Stimulated activated naive CD4-positive, alpha-beta T cell treated with Interleukin-2 at 50 U/mL for 16 hours (primary cell): ENCODE results near the gene EZR.

Experiments used
- DNase-seq: peaks from one replicate; lab custom pipeline; 2025; lab: John Stamatoyannopoulos, UW

The EZR gene

DNA sequence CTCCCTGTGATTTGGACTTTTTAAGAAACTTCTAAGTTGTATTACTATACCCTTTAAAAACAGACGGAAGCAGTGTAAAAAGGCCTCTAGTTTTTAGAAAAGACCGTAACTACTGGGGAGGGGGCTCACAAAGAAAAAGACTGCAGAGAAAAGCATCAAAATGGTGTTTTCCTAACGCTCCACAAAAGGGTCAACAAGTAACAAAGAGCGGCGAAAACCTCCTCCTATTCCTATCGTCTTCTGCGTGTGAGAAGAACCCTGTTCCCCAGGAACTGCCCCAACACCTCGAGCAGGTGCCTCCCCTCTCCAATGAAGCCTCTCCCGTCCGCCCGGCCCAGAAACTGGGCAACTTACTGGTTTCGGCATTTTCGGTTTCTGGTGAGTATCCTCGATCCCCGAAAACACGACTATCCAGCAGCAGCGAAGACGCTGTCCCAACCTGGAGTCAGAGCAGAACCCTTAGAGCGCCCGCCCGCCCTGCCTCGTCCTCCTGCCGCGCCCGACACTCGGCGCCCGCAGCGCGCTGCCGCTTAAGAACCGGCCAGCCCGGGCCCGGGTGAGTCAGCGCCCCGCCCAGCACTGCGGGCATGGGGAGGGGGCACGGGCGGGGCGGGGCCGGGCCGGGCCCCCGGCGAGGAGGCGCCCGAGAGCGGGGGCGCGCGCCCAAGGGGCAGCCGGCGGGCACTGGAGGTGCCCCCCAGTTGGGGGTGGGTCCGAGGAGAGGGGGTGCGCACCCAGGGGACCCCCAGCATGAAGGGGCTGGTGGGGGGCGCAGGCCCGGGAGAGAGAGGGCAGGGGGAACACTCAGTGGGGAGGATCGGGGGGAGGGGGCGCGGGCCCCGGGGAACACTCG is 1.2 kb downstream of the EZR start:
- peak; percentile 76 for DNase-seq

DNA sequence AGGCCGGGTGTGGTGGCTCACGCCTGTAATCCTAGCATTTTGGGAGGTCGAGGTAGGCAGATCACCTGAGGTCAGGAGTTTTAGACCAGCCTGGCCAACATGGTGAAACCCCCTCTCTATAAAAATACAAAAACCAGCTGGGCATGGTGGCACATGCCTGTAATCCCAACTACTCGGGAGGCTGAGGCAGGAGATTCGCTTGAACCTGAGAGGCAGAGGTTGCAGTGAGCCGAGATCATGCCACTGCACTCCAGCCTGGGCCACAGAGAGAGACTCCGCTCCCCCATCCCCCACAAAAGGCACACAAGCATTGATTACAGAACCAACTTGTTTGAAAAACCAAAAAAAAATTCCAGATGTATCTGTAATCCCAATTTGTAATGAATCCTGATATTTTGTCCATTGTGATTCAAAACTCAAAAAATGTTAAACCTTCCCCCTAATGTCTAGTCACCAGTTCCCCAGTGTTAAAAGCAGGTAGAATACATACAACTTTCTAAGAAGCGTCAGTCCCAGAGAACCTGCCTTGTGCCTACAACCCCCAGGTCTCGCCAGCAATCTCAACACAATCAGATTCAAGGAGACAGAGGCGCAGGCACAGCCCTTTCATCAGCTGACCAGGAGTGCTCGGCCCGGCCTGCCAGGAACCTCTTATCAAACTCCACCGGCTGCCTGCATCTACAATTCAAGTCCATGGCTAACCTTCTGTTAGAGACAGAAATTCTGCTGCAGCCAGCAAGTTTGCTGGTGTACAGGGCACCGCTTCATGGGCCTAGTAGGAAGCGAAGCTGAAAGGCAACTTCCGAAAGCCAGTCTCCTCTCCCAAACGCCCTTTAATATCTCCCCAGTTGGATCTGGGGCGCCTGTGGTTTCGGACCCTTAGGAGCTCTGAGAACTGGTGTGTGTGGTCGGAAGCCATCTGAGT is 2.1 kb downstream of the EZR start:
- DNase-seq = no peak

DNA sequence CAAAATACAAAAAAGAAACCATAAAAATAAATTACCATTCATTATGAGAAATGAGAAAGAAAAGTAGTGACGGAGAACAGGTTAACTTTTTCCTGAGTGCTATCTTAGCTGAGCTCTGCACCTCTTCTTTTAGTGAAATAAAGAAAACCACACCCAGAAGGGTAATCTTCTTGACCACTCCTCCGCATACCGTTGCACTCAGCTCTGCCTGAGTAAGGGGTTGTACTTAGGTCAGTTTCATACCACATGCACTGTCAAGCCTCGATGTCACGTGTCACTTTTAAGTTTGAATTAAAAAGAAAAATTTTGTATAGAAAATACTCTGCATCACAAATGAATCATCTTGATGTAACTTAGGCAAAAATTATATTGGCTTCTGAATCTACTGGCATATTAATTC is 2.8 kb downstream of the EZR start:
- DNase-seq = peak; percentile 18

DNA sequence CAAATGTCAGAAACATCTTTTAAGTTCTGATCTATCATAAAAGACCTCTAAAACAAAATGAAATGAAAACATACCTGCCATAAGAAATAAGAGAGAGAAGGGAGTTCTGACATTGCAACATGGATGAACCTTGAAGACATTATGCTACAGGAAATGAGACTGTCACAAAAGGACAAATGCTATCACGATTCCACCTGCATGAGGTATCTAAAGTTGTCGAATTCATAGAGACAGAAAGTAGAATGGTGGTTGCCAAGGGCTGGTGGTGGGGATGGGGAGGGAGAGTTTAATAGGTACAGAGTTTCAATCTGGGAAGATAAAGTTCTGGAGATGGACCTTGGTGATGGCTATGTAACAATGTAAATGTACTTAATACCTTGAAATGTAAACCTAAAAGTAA is 3.3 kb downstream of the EZR start:
- DNase-seq = no peak

DNA sequence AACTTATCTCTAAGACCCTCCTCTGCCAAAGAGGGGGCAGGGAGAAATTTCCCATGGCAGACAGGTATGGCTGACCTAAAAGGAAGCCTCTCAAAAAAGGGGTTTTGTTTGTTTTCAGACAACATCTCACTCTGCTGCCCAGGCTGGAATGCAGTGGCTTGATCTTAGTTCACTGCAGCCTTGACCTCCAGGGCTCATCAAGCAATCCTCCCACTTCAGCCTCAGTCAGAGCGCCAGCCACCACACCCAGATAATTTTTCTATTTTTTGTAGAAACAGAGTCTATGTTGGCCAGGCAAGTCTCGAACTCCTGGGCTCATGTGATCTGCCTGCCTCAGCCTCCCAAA is 3.8 kb downstream of the EZR start:
- no peak for DNase-seq

DNA sequence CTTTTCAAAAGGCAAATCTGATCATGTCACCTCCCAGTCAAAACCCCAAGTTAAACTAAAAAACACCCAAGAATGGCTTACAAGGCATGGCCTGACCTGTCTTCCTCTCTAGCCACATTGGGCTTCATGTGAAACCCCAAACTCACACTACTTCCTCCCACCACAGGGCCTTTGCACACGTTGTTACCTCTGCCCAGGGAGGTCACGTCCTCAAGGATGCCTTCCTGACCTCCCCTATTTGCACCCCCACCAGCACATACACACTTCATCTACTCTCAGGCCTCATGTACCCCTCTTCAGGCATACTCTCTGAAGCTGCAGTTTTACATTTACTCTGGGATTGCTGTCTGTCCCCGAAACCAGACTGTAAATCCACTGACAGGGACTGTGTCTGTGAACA is 6.1 kb downstream of the EZR start:
- DNase-seq = no peak

DNA sequence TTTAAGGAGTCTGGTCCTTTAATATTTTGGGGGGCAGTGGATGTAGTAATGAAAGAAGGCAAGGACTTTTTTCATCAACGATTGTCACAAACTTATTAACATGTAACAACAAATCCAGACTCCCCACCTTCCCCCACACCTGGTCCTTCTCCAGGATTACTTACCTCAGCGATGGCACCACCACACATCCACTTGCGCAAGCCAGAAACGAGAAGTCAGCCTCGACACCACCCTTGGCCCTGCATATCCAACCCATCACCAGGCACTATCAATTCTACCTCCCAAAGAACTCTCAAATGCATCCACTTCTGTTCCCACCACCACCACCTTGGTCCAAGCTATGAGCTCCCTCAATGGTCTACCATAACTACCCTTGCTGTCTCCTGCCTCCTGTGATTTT is 6.6 kb downstream of the EZR start:
- no peak for DNase-seq

DNA sequence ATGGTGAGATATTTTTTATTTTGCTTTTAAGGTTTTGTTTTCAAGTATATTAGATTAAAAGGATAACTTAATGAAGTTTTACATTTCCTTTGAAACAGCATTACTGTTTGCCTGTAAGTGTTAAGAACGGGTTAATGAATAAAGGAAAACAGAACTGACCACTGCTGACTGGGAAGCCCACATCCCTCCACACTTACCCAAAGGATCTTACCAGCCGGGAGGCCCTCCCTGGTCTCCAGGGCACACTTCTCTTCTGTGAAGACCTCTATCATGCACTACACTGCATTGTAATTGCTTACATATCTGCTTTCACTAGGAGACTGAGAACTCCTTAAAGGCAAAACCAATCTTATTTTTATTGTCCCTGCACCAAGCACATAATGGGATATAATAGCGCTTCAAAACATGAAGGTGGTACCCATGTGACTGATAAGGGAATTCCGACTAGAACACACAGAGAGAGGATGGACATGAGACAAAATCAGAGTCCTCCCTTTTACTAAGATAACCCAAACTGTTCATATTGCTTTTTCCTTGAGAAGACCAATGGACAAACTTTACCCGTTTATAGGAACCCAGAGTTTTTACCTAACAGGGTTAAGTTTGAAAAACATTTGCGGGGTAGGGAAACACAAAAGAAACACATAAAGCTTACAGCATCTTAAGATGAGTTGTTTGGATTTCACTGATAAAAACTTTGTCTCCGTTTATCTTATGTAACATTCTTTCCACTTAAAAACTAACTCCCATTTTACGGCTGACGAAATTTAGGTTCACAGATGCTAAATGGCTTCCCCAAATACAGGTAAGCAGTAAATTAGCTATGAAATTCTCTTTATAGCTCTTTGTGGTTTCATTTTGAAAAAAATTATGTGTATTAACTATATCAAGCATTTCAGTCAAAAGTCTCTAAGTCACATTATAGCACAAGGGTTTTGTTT is 8.7 kb downstream of the EZR start:
- no peak for DNase-seq

DNA sequence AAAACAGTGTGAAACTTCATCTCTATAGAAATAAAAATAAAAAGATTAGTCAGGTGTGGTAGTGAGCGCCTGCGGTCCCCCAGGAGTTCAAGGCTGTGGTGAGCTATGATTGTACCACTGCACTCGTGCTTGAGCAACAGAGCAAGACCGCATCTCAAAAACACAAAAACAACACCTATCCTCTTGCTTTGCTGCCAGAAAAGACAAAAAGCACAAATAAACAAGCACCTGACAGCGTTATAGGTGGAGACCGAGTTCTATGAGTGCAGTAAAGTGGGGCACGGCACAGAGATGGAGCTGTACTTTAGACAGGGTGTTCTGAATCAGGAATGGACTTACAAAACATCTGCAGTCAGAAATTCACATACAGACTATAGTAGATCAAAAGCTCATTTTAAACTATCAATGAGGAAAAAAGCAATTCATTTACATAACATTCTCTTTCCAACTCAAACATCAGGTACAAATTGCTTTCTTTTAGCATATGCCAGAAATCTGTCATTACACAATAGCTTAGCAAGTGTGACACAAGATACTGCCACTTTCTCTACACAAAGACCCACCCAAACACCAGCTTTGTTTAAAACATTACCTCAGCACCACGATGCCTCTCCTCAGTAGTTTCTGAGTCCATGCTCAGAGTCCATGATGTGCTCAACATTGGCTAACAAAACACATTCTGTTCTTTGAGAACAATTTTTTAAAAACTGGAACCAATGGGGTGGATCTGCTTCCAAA is 10.1 kb downstream of the EZR start:
- peak; percentile 34 for DNase-seq

DNA sequence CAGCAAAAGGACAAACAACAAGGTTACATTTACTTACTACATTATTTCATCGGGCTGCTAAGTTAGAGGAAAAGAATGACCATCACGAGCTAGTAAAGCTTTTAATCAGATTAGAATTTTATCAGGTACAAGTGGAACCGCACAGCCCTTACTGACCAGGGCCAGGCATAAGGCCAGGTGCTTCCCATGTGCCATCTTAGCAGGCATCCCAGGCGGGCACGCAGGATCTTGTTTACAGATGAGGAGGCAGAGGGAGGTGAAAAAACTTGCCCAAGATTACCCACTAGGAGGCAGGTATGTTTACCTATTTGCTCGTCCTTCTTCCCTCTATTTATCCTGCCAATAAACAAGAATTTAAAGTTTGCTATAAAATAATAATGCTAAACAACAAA is 10.7 kb downstream of the EZR start:
- no peak for DNase-seq

DNA sequence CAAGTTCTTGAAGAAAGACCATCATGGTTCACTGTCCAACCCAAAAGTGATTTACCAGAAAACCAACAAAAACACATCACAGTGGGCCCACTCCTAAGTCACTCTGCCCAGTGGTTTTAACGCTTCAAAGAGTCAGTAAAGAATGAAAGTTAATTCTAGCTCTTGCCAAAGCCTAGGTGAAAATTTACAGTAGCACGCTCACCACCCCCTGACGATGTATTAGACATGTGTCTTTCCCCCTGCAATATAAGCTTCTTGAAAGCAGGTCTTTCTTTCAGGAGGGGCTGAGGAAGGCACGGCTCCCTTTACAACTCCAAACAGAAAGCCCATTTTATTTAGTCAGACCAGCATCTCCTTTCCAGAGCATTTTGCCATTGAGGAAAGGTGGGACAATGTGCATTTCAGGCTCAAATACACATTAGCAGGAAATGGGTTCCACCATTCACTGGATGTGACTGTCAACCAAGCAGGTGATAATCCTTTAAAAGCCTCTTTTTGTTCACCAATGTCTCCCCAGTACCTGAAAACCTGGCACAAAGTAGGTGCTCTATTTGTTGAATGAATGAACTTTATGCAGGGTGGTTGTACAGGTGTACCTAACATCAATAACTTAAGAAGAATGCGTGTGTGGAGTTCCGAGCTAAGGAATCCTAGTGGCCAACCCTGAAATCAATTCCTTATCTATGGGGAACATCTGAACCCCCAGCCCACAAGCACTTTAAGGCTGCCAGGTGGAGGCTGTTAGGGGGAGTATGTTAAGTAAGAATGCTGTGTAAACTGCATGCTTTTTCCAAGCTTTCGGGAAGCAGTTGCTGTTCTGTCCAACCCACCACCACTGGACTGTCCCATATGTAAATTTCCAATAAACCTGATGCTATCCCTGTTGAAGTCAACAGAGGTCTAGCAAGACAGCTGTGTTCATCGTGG is 11.4 kb downstream of the EZR start:
- DNase-seq = no peak

DNA sequence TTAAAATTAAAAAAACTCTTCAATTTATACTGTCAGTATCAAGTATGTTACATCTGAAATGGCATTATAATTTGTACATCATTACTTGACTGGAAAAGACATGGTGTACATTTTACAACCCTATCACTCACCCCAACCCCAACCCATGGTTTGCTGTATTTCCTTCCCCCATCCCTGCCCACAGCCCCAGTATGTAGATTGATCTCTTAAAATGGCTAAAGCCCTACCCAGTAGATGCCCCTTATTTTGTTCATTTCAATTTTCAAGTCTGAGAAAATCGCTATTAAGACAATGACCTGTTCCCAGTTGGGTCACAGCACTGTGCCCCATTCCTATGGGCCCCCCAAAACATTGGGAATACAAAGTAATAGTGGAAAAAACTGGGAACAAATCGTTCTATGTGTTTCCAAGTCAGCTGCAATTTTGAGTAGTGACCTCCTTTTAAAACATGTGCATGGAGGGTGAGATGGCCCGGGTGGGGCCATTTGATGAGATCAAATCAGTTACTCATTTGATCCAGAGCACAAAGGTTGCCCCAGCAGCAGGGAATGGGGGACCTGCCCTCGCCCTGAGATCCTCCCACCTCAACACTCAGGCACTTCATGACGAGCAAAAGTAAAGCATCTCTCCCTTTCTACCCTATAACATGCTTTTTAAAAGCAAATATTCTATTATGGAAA is 13.3 kb downstream of the EZR start:
- no peak for DNase-seq

DNA sequence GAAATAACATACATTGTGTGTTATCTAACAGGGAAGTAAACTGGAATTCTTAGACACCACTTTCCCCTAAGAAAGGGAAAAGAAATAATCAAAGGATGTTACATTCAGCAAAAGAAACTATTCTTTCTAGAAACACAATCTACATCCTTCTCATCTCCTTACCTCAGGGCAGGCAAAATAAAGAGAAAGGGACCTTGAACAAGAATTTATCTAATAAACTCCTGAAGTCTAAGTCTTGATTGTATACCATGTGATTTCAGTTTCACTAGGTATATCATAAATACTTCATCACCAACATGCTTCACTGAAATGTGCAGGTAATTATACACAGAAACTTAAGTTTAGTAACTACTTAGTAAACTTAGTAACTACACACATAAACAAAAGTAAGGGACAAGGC is 15.0 kb downstream of the EZR start:
- DNase-seq = no peak

DNA sequence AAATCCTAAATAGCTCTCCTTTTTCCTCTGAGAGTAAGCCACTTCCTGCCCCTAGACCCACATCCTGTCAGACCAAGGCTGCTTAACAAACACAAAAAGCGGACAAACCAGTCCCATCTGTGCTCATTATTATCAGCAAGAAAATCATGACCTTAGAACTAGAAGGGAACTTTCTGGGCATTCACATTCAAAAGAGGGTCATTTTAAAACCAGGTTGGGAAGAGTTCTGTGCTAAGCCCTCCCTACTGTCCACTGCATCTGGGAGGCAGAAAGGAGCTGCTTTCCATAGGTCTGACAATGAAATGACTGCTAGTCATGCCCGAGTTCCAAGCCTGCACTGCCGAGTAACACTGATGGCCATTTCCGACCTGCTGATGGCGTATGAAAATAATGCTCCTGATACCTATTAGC is 15.4 kb downstream of the EZR start:
- no peak for DNase-seq

DNA sequence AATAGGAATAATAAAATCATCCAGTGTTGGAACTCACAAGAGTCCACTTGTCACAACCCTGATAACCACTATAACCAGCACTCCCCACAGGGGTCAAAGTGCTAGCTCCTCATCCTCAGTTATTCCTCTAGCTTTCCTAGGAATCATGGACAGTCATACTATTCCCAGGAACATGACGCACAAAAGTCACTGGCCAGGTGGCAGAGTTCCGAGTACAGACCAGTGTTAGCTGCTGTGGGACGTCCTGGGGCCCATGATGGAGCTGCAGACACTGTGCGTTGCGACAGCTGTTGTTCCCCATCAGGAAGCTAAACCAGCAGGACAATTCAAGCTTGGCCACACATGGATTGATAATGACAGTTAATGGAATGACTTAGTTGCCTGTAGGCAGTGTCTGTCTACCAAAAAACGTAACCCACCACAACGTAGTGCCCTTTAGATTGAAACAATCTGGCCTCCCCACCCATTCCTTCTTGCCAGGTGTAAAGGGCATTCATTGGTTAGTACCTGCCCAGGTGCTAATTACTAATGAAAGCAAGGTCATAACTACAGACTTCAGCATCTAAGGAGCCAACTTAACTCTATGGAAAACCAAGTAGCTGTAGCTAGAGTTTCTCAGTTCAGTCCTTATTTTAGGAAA is 17.4 kb downstream of the EZR start:
- DNase-seq = no peak

DNA sequence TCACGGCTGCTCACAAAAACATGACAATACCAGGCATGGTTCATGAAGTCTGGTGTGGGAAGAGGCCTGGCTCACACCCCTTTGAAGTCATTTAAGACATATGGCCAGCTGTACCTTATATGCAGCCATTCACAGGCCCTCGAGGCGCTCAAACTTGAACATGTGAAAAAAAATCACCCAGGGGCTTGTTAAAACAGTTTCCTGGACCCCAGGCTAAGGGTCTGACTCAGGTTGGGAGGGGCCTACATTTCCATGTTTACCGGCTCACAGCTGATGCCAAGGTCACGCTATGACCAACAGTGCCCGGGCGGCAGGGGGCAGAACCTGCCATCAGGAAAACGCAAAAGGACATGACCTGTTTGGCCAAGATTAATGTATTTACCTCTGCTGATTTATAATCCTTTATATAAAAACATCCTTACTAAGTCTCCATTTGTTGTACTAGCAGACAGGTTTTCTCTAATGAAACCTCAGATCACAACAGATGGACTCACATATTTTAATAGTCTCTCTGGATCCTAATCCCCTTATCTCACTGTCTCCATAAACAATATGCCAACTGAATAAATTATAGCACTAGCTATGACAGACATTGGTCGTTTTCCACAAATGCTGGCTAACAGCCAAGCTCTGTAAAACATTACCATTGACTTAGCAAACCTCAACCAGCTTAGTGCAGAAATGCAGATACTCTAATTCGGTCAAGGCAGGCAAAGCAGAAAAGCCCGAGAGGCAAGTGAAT is 19.9 kb downstream of the EZR start:
- no peak for DNase-seq

DNA sequence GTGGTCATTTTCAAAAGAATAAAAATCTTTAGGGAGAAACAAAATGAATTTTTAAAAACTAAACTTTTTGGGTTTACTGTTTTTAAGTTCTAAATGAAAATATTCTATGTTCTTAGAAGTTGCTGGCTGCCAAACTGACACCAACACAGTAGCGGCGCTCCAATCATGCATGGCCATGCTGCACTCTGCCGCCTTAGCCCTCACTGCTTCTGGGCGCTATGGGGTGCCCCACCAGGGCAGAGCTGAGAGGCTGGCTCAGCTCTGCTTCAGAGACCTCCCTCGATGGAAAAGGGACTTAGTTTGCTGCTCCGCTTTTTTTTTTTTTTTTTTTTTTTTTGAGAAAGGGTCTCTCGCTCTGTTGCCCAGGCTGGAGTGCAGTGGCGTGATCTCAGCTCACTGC is 20.9 kb downstream of the EZR start:
- no peak for DNase-seq
